SK-N-SH (cell line): ENCODE results near the gene EP300. TPM values are rescaled to one million over a fixed set of nuclear protein-coding genes. Genes with fewer than 3 reads are reported as not detected.

Experiments
- CTCF ChIA-PET: fragments of 300-600, 350-600 bp; formaldehyde crosslinking; extraction: SDS; loops from one replicate; lab custom pipeline; 2021; lab: Yijun Ruan, JAX
- POLR2A ChIA-PET: fragments of 350-600 bp; sonication (Branson Sonifier 250); formaldehyde crosslinking; extraction: SDS; loops from one replicate; lab custom pipeline; 2020; ENCODE audit warnings: antibody characterized with exemption, inconsistent platforms; lab: Yijun Ruan, JAX
- DNase-seq: peaks from one replicate; pipeline ENCODE4 v3.0.0; 2012
- H2AFZ ChIP-seq: fragments of 200-600 bp; sonication (generic); 2 replicates; pipeline ENCODE4 v1.8.1; 2016; ENCODE audit warnings: antibody characterized with exemption, mild to moderate bottlenecking, low read depth
- H3F3A ChIP-seq: fragments of 200-600 bp; sonication (generic); replicated peaks from 2 replicates; pipeline ENCODE3; 2016; ENCODE audit warnings: antibody characterized with exemption, mild to moderate bottlenecking; ENCODE audit not compliant: insufficient read depth
- H3K27ac ChIP-seq, 2 experiments: fragments of 200-500 bp in 1 of 2; fragments of 200-600 bp in 1 of 2; sonication (Bioruptor generic) in 1 of 2; sonication (generic), shearing (Covaris generic) in 1 of 2; 2 replicates each; pipeline versions ENCODE4 v1.5.1 to v1.6.1; 2014 to 2016; ENCODE audit warnings: low read depth in 2 of 2, inconsistent platforms in 1 of 2, low read length in 1 of 2, mild to moderate bottlenecking in 1 of 2, mixed read lengths in 1 of 2
- H3K27me3 ChIP-seq: fragments of 200-600 bp; sonication (generic), shearing (Covaris generic); 2 replicates; pipeline ENCODE4 v1.6.1; 2016; ENCODE audit warnings: mixed run types; ENCODE audit not compliant: insufficient read depth
- H3K36me3 ChIP-seq, 2 experiments: fragments of 200-500 bp in 1 of 2; fragments of 200-600 bp in 1 of 2; sonication (Bioruptor generic) in 1 of 2; sonication (generic) in 1 of 2; replicated peaks in 1 of 2; 2 replicates each; pipeline versions ENCODE3 to v1.5.1; 2014 to 2016; ENCODE audit warnings: low read length in 1 of 2, mild to moderate bottlenecking in 1 of 2; ENCODE audit not compliant: insufficient read depth in 2 of 2, control insufficient read depth in 1 of 2
- H3K4me1 ChIP-seq, 2 experiments: fragments of 200-500 bp in 1 of 2; fragments of 200-600 bp in 1 of 2; sonication (Bioruptor generic) in 1 of 2; sonication (generic), shearing (Covaris generic) in 1 of 2; 2 replicates each; pipeline versions ENCODE4 v1.5.1 to v1.6.1; 2014 to 2016; ENCODE audit warnings: low read depth in 1 of 2, low read length in 1 of 2, mixed run types in 1 of 2; ENCODE audit not compliant: insufficient read depth in 2 of 2, control insufficient read depth in 1 of 2
- H3K4me2 ChIP-seq: fragments of 200-600 bp; sonication (generic), shearing (Covaris generic); 2 replicates; pipeline ENCODE4 v1.6.1; 2017; ENCODE audit warnings: mixed run types
- H3K4me3 ChIP-seq, 2 experiments: fragments of 200-500 bp in 1 of 2; fragments of 200-600 bp in 1 of 2; sonication (Bioruptor generic) in 1 of 2; sonication (generic), shearing (Covaris generic) in 1 of 2; 2 replicates each; pipeline versions ENCODE4 v1.5.1 to v1.8.1; 2014 to 2016; ENCODE audit warnings: low read depth in 2 of 2, inconsistent platforms in 1 of 2, low read length in 1 of 2, mild to moderate bottlenecking in 1 of 2, mixed read lengths in 1 of 2, moderate library complexity in 1 of 2
- H3K79me2 ChIP-seq: fragments of 200-600 bp; sonication (generic); 2 replicates; pipeline ENCODE4 v1.8.1; 2017; ENCODE audit warnings: mild to moderate bottlenecking; ENCODE audit not compliant: insufficient read depth
- H3K9ac ChIP-seq: fragments of 200-600 bp; sonication (generic); 2 replicates; pipeline ENCODE4 v1.6.1; 2017; ENCODE audit warnings: mixed run types
- H3K9me2 ChIP-seq: fragments of 200-600 bp; sonication (generic); 2 replicates; pipeline ENCODE4 v1.6.1; 2017; ENCODE audit warnings: mixed run types
- H3K9me3 ChIP-seq: fragments of 200-600 bp; sonication (generic); 2 replicates; pipeline ENCODE4 v1.6.1; 2017; ENCODE audit warnings: mixed run types, mild to moderate bottlenecking, moderate library complexity
- H4K20me1 ChIP-seq: fragments of 200-600 bp; sonication (generic); 2 replicates; pipeline ENCODE4 v1.6.1; 2017; ENCODE audit warnings: mild to moderate bottlenecking, mixed run types; ENCODE audit not compliant: insufficient read depth
- CHD2 ChIP-seq: fragments of 150-350 bp; IDR thresholded peaks from 2 replicates; pipeline ENCODE4 v1.6.1; 2018; ENCODE audit warnings: low read length; ENCODE audit not compliant: partially characterized antibody
- CTCF ChIP-seq: fragments of 200-600 bp; sonication (generic); IDR thresholded peaks from 2 replicates; pipeline ENCODE4 v1.6.1; 2017; ENCODE audit warnings: antibody characterized with exemption, mild to moderate bottlenecking, moderate library complexity
- ELF1 ChIP-seq: IDR thresholded peaks from 2 replicates; pipeline ENCODE4 v1.4.0; 2012
- EZH2phosphoT487 ChIP-seq: fragments of 200-600 bp; sonication (generic); IDR thresholded peaks from 2 replicates; pipeline ENCODE4 v1.6.1; 2017; ENCODE audit warnings: low read depth, mixed run types, mild to moderate bottlenecking, antibody characterized with exemption, moderate library complexity, borderline replicate concordance
- FOXJ3 ChIP-seq: sonication (generic); formaldehyde crosslinking; IDR thresholded peaks from 2 replicates; pipeline ENCODE4 v1.5.1; 2020; ENCODE audit warnings: mild to moderate bottlenecking, missing genetic modification reagents
- GABPA ChIP-seq: IDR thresholded peaks from 2 replicates; pipeline ENCODE4 v1.4.0; 2012; ENCODE audit warnings: low read depth, mild to moderate bottlenecking
- GATA2 ChIP-seq: sonication (generic); formaldehyde crosslinking; IDR thresholded peaks from 2 replicates; pipeline ENCODE4 v1.5.0; 2020; ENCODE audit warnings: mild to moderate bottlenecking, missing genetic modification reagents
- JUND ChIP-seq: IDR thresholded peaks from 2 replicates; pipeline ENCODE4 v1.4.0; 2012
- NRF1 ChIP-seq: IDR thresholded peaks from 2 replicates; pipeline ENCODE4 v1.6.1; 2012; ENCODE audit warnings: low read depth, mild to moderate bottlenecking, low read length
- POLR2AphosphoS5 ChIP-seq: IDR thresholded peaks from 2 replicates; pipeline ENCODE4 v1.6.1; 2012; ENCODE audit warnings: low read depth, low read length
- RFX5 ChIP-seq: IDR thresholded peaks from 2 replicates; pipeline ENCODE4 v1.6.1; 2012; ENCODE audit warnings: mild to moderate bottlenecking, improper control_type of control experiment, low read length
- RXRA ChIP-seq: IDR thresholded peaks from 2 replicates; pipeline ENCODE4 v1.4.0; 2012; ENCODE audit warnings: low read depth, mild to moderate bottlenecking, borderline replicate concordance
- TCF12 ChIP-seq: IDR thresholded peaks from 2 replicates; pipeline ENCODE4 v1.4.0; 2012
- YY1 ChIP-seq: IDR thresholded peaks from 2 replicates; pipeline ENCODE4 v1.4.0; 2012; ENCODE audit warnings: low read depth, mild to moderate bottlenecking
- WGBS: methylation state at CpG from one replicate; pipeline ENCODE4 v1.1.6; 2017; ENCODE audit warnings: low lambda C conversion rate; 5-methylcytosine and 5-hydroxymethylcytosine counted together
- polyA plus RNA-seq, 3 experiments: library from polyadenylated mRNA; depleted of rRNA; stranded (reverse); fragments of >200 nt; gene quantifications; 2 replicates each; pipeline ENCODE4 v1.2.3, GENCODE V29; 2012
- TF ChIP-seq, protein P1 (sequence below): fragments of 150-350 bp; IDR thresholded peaks from 2 replicates; pipeline ENCODE4 v1.6.1; 2017; ENCODE audit warnings: antibody characterized with exemption, low read length, low read depth, borderline replicate concordance

EP300 gene
- polyA plus RNA-seq, 1 of the 3 experiments (the other 2 are of a cell fraction) = 7.1 TPM

GRCh38 chr22:41215926-41216325 lies 123.5 kb downstream of the EP300 start:
- Histone ChIP-seq H3K27me3 (no peaks in the 10 kb centered on the region), H4K20me1 (no peaks in the 10 kb centered on the region)
- no peak for TF ChIP-seq ELF1
- no peak for TF ChIP-seq NRF1
- no peak for TF ChIP-seq CHD2
- no peak for TF ChIP-seq EZH2phosphoT487
- TF ChIP-seq JUND = no peak
- TF ChIP-seq, all 33 proteins: peak for 0
- Histone ChIP-seq H3K27ac (no peak overlapping the region), H3K4me3 (no peak overlapping the region), H2AFZ (no peak overlapping the region), H3K36me3 (peaks cover 0 to 10% of the 10 kb centered on the region in 2 experiments), H3K79me2 (no peaks in the 10 kb centered on the region), H3K4me2 (no peak overlapping the region), H3F3A (no peaks in the 10 kb centered on the region), H3K9me3 (no peaks in the 10 kb centered on the region), H3K9me2 (no peaks in the 10 kb centered on the region), H3K9ac (no peak overlapping the region), H3K4me1 (no peaks in the 10 kb centered on the region)
- DNase-seq = no peak
- 94% methylated on average over 3 of the region's 7 CpGs for WGBS
- ChIA-PET POLR2A (no interaction called here), CTCF (no interaction called here)

GRCh38 chr22:41216984-41217383 lies 124.6 kb downstream of the EP300 start:
- Histone ChIP-seq H3K4me3 (no peak overlapping the region), H3K9ac (no peak overlapping the region), H4K20me1 (no peaks in the 10 kb centered on the region), H3K36me3 (peaks cover 0 to 12% of the 10 kb centered on the region in 2 experiments), H2AFZ (no peak overlapping the region), H3K4me1 (no peaks in the 10 kb centered on the region), H3K27me3 (no peaks in the 10 kb centered on the region), H3K79me2 (no peaks in the 10 kb centered on the region), H3K9me2 (no peaks in the 10 kb centered on the region), H3K9me3 (no peaks in the 10 kb centered on the region), H3F3A (no peaks in the 10 kb centered on the region), H3K27ac (no peak overlapping the region), H3K4me2 (no peak overlapping the region)
- TF ChIP-seq YY1 = no peak
- no peak for DNase-seq
- ChIA-PET POLR2A (no interaction called here), CTCF (no interaction called here)
- 98% methylated on average over 5 of the region's 13 CpGs for WGBS

DNA sequence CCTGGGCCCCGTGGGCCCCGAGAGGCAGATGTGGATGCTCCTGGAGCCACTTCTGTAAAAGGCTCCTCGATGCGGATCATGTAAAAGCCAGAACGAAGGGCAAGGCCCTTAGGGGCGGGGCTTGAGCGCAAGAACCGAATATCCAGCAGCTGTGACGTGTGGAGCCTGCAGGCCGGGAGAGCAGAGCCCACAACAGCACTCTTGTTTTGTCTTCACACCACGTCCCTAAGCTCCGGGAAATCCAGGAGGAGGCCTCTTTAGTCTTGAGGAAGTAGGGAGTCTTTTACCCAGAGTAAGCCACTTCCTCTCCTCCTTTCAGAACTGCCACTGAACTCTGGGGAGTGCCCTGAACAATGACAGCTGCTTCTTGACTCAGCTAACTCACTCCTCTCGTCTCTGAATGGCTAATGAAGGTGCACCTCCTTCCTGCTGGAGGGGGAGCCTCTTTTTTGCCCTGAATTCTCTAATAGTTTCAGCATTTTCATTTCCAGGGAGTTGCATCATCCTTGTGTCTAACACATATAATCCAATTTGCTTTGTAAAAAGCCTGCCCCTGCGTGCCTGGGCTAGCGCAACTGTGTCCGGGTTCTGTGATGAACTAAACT lies 125.3 kb downstream of the EP300 start:
- ChIA-PET CTCF (no interaction called here), POLR2A (no interaction called here)
- Histone ChIP-seq H3K4me3 (no peak overlapping the region), H3K27me3 (no peaks in the 10 kb centered on the region), H3K9ac (no peak overlapping the region), H3K4me2 (no peak overlapping the region), H3K9me2 (no peaks in the 10 kb centered on the region), H3K79me2 (no peaks in the 10 kb centered on the region), H3K36me3 (peaks cover 0 to 12% of the 10 kb centered on the region in 2 experiments), H3F3A (no peaks in the 10 kb centered on the region), H3K9me3 (no peaks in the 10 kb centered on the region), H4K20me1 (no peaks in the 10 kb centered on the region), H3K4me1 (no peaks in the 10 kb centered on the region), H2AFZ (no peak overlapping the region), H3K27ac (no peak overlapping the region; a peak in 1 of 4 replicates)
- TF ChIP-seq CHD2 (no peak), POLR2AphosphoS5 (no peak), GATA2 (CRISPR knock-in tag) (no peak), GABPA (no peak), CTCF (no peak), FOXJ3 (no peak), RXRA (no peak), TCF12 (no peak), RFX5 (no peak)
- TF ChIP-seq, protein P1, sequence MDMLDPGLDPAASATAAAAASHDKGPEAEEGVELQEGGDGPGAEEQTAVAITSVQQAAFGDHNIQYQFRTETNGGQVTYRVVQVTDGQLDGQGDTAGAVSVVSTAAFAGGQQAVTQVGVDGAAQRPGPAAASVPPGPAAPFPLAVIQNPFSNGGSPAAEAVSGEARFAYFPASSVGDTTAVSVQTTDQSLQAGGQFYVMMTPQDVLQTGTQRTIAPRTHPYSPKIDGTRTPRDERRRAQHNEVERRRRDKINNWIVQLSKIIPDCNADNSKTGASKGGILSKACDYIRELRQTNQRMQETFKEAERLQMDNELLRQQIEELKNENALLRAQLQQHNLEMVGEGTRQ = no peak
- no peak for DNase-seq
- WGBS = 61% methylated on average over 4 of the region's 16 CpGs
